Measurements from ENCODE around the gene ZFP28.

ZFP28 gene

GRCh38 chr19:56596676-56597075 is 57.9 kb downstream of the ZFP28 start:
- Histone ChIP-seq H3K36me3 (ENCODE audit: control insufficient read depth, insufficient read depth, low read length) (peaks cover 16% of the 10 kb centered on the region), H3K4me3 (ENCODE audit: low read depth, low read length) (no peak overlapping the region), H3K27me3 (ENCODE audit: control insufficient read depth, insufficient read depth, low read length) (no peaks in the 10 kb centered on the region), H3K9ac (ENCODE audit: low read length) (no peak overlapping the region), H3K27ac (ENCODE audit: low read depth, low read length) (no peak overlapping the region), H3K4me1 (ENCODE audit: control insufficient read depth, insufficient read depth, low read length) (0 out of 2 replicates have a peak, but pooled peaks cover 3% of the 10 kb centered on the region), H3K9me3 (ENCODE audit: control insufficient read depth, insufficient read depth, low read depth, low read length) (peaks cover 17% of the 10 kb centered on the region)

- Histone ChIP-seq H3K9me3 (ENCODE audit: control insufficient read depth, insufficient read depth, low read depth, low read length) (peaks cover 18% of the 10 kb centered on the region), H3K4me1 (ENCODE audit: control insufficient read depth, insufficient read depth, low read length) (0 out of 2 replicates have a peak, but pooled peaks cover 3% of the 10 kb centered on the region), H3K9ac (ENCODE audit: low read length) (no peak overlapping the region), H3K4me3 (ENCODE audit: low read depth, low read length) (no peak overlapping the region), H3K27ac (ENCODE audit: low read depth, low read length) (no peak overlapping the region), H3K36me3 (ENCODE audit: control insufficient read depth, insufficient read depth, low read length) (peaks cover 25% of the 10 kb centered on the region), H3K27me3 (ENCODE audit: control insufficient read depth, insufficient read depth, low read length) (no peaks in the 10 kb centered on the region)
Measured at GRCh38 chr19:56597696-56598095, 58.9 kb downstream of the ZFP28 start.

GRCh38 chr19:56601375-56601774 is 62.6 kb downstream of the ZFP28 start:
- peaks cover 30% of the 10 kb centered on the region for H3K36me3 ChIP-seq (ENCODE audit: control insufficient read depth, insufficient read depth, low read length)
- no peak overlapping the region for H3K27ac ChIP-seq (ENCODE audit: low read depth, low read length)
- H3K4me1 ChIP-seq (ENCODE audit: control insufficient read depth, insufficient read depth, low read length): no peaks in the 10 kb centered on the region
- H3K27me3 ChIP-seq (ENCODE audit: control insufficient read depth, insufficient read depth, low read length): no peaks in the 10 kb centered on the region
- H3K9ac ChIP-seq (ENCODE audit: low read length): no peak overlapping the region
- peaks cover 43% of the 10 kb centered on the region for H3K9me3 ChIP-seq (ENCODE audit: control insufficient read depth, insufficient read depth, low read depth, low read length)
- H3K4me3 ChIP-seq (ENCODE audit: low read depth, low read length): no peak overlapping the region

GRCh38 chr19:56603829-56604228 is 65.1 kb downstream of the ZFP28 start:
- Histone ChIP-seq H3K9me3 (ENCODE audit: control insufficient read depth, insufficient read depth, low read depth, low read length) (peaks cover 55% of the 10 kb centered on the region), H3K9ac (ENCODE audit: low read length) (no peak overlapping the region), H3K4me1 (ENCODE audit: control insufficient read depth, insufficient read depth, low read length) (no peaks in the 10 kb centered on the region), H3K4me3 (ENCODE audit: low read depth, low read length) (no peak overlapping the region), H3K27ac (ENCODE audit: low read depth, low read length) (no peak overlapping the region), H3K36me3 (ENCODE audit: control insufficient read depth, insufficient read depth, low read length) (peaks cover 23% of the 10 kb centered on the region), H3K27me3 (ENCODE audit: control insufficient read depth, insufficient read depth, low read length) (no peaks in the 10 kb centered on the region)

Measured in HUES6 (cell line).